Activated naive CD4-positive, alpha-beta T cell treated with anti-CD3 and anti-CD28 coated beads, Interleukin-2, amount 50 U/mL, for 16 hours (primary cell): Measurements from ENCODE around the gene VWA3B.
"Not testable (repeated sequence)": the region's sequence is repeated elsewhere in the genome, so short reads cannot be mapped to it uniquely, and the experiment has no call there.

Source experiments
- DNase-seq: peaks from one replicate; pipeline ENCODE4 v3.0.0-alpha.2; 2020

Gene VWA3B

DNA sequence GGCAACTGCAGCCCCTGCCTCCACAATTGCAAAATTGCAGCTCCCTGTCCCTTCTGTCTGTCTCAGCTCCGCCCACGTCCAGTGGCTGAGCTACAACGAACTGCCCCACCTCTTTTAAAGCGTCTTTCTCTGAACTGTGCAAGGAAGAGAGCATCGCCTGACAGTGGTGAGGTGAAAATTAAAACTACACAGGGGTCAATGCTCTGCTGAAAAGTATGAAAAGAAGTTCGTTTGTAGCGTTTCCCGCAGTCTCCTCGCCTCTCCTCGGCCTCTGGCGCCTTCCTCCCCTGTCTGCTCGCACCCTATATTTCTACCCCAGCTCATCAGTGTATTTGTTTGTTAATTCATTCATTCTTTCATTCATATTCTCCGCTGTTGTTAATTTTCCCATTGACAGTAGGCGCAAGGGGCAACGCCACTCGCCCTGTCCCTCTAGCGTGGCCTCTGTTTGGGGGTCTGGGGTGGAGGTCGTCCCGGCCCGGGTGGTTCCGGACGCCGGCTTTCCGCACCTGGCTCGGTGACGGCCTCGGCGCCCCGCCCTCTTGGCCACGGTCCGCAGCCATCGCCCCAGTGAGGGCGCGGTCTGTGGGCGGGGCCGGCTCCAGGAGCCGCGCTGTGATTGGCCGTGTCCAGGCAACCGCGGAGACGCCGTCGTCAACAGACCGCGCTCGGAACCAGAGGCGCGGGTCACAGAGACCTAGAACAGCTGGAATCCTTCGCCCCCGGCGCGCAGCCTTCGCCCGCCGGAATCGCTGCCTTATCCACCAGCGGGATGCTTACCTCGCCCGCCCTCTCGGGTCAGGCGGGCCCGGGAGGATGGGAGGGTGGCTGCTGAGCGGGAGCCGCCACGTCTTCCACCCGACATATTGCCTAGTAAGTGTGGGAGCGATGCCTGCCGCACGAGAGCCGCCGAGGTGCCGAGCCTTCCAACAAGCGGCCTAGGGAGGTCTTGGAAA lies at the start of gene VWA3B:
Gene VWA3B, plus strand, starts transcription at position 677 of the 956 bp plus-strand sequence. CDS start 5,926 bp downstream, outside the sequence.
- peak; percentile 39 for DNase-seq

GRCh38 chr2:98037206-98037605 lies 49.8 kb upstream of the VWA3B start:
- DNase-seq: no peak

- no peak for DNase-seq
These were observed 49.2 kb upstream of the VWA3B start for GRCh38 chr2:98037666-98038336.

GRCh38 chr2:98039085-98039756 lies 47.7 kb upstream of the VWA3B start:
- no peak for DNase-seq

GRCh38 chr2:98040331-98040939 lies 46.5 kb upstream of the VWA3B start:
- no peak for DNase-seq

DNA sequence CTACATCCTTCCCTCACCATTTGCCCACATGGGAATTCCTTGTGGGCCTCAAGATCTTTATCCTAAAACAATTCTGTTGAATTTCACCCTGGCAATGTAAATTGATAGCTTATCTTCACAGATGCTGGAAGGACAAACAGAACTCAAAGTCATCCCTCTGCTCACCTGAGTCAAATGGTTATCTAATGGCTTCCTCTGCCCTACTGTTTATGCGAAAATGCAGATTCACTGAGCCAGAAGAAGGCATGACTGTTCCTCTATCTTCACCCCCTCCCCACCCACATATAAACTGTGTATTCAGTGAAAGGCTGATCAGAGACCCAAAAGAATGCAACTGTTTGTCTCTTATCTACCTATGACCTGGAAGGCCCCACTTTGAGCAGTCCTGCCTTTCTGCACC lies 43.9 kb upstream of the VWA3B start:
- DNase-seq: no peak

DNA sequence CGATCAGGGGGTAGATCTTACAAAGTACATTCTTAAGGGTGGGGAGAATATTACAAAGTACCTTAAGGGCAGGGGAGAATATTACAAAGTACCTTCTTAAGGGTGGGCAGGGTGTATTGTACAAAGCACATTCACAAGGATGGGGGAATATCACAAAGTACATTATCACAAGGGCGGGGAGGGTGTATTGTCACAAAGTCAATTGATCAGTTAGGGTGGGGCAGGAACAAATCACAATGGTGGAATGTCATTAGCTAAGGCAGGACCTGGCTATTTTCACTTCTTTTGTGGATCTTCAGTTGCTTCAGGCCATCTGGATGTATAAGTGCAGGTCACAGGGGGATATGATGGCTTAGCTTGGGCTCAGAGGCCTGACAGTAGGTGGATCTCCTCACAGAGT lies 42.2 kb upstream of the VWA3B start:
- DNase-seq: not testable (repeated sequence)

DNA sequence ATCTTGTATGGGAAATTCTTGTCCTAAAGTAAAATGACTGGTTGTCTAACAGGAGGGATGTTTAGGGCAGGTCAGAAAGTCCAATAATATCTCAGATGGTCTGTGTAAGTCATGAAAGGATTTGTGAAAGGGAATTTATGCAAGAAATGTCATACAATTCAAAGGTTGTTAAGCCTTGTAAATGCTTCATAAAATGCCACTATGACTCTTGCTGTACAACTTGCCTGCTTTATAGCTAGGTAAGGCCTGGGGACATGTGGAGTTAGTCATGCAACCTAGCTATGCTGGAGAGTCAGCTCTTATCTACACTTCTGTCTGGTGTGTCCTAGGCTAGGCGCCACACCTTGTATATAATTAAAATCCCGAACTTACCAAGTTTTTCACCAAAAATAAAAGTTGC lies 36.9 kb upstream of the VWA3B start:
- DNase-seq: no peak

- DNase-seq: no peak
These were observed 28.6 kb upstream of the VWA3B start for GRCh38 chr2:98058191-98058975.

- DNase-seq: no peak
These were observed 26.7 kb upstream of the VWA3B start for GRCh38 chr2:98060277-98060676.

GRCh38 chr2:98063291-98063854 lies 23.6 kb upstream of the VWA3B start:
- no peak for DNase-seq

- no peak for DNase-seq
These were observed 21.2 kb upstream of the VWA3B start for GRCh38 chr2:98065808-98066207.

GRCh38 chr2:98067160-98067559 lies 19.8 kb upstream of the VWA3B start:
- DNase-seq: no peak

- no peak for DNase-seq
These were observed 16.9 kb upstream of the VWA3B start for GRCh38 chr2:98070081-98070480.

DNA sequence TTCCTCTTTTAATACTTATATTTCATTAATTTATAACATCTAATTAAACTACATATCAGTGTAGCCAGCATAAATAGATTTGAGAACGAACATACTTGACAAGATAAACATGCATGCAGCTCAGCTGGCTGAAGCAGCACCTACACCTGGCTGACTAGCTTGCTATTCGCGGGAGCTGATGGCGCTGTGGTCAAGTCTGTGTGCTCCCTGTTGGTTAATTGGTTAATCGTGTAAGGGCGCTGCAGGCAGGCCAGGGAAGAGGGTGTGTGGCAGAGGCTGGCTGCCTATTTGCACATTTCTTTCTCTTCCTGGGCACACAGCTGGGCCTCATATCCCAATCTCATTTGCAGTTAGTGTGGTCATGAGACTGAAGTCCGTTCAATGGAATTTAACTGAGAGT lies 14.5 kb upstream of the VWA3B start:
- DNase-seq: no peak

- DNase-seq: no peak
These were observed 8.3 kb upstream of the VWA3B start for GRCh38 chr2:98078701-98079100.

- DNase-seq: no peak
These were observed 2.7 kb upstream of the VWA3B start for GRCh38 chr2:98084151-98084868.

- DNase-seq: no peak
These were observed 2.1 kb upstream of the VWA3B start for GRCh38 chr2:98084869-98085238.

DNA sequence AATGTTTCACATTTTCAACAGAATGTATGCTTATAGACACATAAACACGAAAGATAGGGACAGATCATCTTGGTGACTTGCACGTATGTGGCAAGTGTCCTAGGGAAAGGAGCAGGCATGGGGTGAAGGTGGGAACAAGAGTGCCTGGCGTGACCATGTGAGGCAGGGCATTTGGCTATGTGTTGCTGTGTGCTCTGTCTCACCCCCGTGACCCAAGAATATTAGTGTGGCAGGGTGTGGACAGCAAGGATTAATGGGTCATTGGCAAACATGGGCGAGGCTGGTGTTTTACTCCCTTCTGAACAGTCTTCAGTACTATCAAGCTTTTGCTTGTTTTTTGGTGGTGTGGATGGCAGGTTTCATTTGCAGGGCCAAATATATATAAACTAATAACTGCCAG lies 1.3 kb upstream of the VWA3B start:
- DNase-seq: no peak

DNA sequence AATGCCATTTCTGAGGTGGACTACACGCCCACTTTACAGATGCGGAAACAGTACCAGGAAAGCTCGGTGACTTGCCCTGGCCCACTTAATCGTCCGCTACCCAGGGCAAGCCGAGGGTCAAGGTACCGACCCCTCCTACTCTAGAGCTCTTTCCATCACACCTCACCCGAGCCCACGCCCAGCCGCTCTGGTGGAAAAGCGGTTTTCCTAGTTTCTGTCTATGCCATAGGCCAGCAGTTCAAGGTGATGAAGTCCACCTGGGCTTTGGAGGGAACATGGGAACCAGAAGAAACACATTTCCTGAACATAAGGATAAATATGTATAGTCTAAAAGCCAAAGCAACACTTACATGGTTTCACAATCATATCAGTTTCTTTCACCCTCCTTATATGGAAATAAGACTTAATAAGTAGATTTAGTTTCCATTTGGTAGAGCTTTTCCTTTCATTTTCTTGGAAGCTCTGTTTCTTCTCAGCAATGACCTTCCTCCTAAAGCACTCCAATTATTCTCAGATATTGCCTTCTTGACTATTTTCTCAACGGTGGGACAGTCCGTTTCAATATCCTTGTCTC lies 567 bp downstream of the VWA3B start:
- no peak for DNase-seq

DNA sequence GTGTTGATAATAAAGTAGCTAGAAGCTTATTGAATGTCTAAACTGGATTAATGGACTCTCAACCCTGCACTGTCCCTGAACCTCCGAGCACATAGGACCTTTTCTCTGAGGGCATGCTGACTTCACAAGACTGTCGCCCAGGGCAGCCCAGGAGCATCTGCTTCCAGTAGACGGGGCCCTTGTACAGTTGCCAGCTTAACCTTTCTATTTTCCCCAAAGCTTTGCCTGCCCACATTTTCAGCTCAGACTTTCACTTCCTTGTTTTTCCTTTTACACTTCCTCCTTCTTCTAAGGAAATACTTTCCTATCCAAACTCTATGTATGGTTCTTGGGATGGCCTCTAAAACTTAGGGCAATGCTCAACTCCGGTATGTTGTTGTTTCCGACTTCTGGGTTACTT lies 1.3 kb downstream of the VWA3B start:
- no peak for DNase-seq
